Type B pancreatic cell (in vitro differentiated cells): Measurements from ENCODE around the gene MORN1. TPM values are rescaled to one million over a fixed set of nuclear protein-coding genes. Genes with fewer than 3 reads are reported as not detected.

Source experiments
- DNase-seq: peaks from one replicate; pipeline ENCODE4 v3.0.0; 2021; ENCODE audit warnings: mixed read lengths; ENCODE audit not compliant: unreplicated experiment; ENCODE audit errors: extremely low spot score
- H3K27ac Mint-ChIP-seq: 2 replicates; pipeline ENCODE4 v1.8.0; 2021; ENCODE audit warnings: mild to moderate bottlenecking, mixed read lengths
- H3K27me3 Mint-ChIP-seq: 2 replicates; pipeline ENCODE4 v1.8.0; 2021; ENCODE audit warnings: mixed read lengths
- H3K36me3 Mint-ChIP-seq: 2 replicates; pipeline ENCODE4 v1.8.0; 2021; ENCODE audit warnings: mixed read lengths
- H3K4me1 Mint-ChIP-seq: one replicate; pipeline ENCODE4 v1.8.0; 2021; ENCODE audit warnings: mixed read lengths; ENCODE audit not compliant: unreplicated experiment
- H3K4me3 Mint-ChIP-seq: 2 replicates; pipeline ENCODE4 v1.8.0; 2021; ENCODE audit warnings: mild to moderate bottlenecking, mixed read lengths
- H3K9me3 Mint-ChIP-seq: 2 replicates; pipeline ENCODE4 v1.8.0; 2021; ENCODE audit warnings: mixed read lengths
- total RNA-seq: library from RNA; stranded (reverse); gene quantifications from 2 replicates; pipeline ENCODE4 v1.2.1, GENCODE V29; 2021; ENCODE audit warnings: low replicate concordance
- TF ChIP-seq, protein P1 (sequence below): fragments of 200-600 bp; sonication (generic); conservative IDR thresholded peaks from 2 replicates; pipeline ENCODE4 v1.5.0; 2021; ENCODE audit warnings: antibody characterized with exemption, mild to moderate bottlenecking

Gene MORN1
- total RNA-seq, 1 donor from 2014 or later = 27.5 TPM

DNA sequence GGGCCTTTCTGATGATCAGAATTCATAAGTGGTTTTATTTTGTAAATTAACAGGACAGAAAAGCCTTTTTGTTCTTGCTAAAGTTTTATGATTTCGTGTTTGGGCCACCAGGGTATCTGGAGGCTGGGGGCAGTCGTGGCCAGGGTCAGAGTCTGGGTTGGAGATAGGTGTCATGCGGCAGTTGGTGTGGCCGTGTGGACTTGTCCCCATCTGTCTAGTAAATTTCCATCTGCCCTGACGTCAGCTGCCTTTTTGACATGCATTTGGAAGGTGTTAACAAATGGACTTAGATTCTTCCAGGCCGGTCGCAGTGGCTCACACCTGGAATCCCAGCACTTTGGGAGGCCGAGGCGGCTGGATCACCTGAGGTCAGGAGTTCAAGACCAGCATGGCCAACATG is 106.4 kb downstream of the MORN1 start:
- H3K9me3 Mint-ChIP-seq = no peaks in the 10 kb centered on the region
- peaks cover 7% of the 10 kb centered on the region for H3K4me1 Mint-ChIP-seq
- no peak for DNase-seq
- TF ChIP-seq, protein P1, sequence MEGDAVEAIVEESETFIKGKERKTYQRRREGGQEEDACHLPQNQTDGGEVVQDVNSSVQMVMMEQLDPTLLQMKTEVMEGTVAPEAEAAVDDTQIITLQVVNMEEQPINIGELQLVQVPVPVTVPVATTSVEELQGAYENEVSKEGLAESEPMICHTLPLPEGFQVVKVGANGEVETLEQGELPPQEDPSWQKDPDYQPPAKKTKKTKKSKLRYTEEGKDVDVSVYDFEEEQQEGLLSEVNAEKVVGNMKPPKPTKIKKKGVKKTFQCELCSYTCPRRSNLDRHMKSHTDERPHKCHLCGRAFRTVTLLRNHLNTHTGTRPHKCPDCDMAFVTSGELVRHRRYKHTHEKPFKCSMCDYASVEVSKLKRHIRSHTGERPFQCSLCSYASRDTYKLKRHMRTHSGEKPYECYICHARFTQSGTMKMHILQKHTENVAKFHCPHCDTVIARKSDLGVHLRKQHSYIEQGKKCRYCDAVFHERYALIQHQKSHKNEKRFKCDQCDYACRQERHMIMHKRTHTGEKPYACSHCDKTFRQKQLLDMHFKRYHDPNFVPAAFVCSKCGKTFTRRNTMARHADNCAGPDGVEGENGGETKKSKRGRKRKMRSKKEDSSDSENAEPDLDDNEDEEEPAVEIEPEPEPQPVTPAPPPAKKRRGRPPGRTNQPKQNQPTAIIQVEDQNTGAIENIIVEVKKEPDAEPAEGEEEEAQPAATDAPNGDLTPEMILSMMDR = peak; percentile 5
- no peak overlapping the region for H3K4me3 Mint-ChIP-seq
- H3K27ac Mint-ChIP-seq = peak overlapping the region; percentile 39
- H3K36me3 Mint-ChIP-seq = no peaks in the 10 kb centered on the region
- no peaks in the 10 kb centered on the region for H3K27me3 Mint-ChIP-seq

DNA sequence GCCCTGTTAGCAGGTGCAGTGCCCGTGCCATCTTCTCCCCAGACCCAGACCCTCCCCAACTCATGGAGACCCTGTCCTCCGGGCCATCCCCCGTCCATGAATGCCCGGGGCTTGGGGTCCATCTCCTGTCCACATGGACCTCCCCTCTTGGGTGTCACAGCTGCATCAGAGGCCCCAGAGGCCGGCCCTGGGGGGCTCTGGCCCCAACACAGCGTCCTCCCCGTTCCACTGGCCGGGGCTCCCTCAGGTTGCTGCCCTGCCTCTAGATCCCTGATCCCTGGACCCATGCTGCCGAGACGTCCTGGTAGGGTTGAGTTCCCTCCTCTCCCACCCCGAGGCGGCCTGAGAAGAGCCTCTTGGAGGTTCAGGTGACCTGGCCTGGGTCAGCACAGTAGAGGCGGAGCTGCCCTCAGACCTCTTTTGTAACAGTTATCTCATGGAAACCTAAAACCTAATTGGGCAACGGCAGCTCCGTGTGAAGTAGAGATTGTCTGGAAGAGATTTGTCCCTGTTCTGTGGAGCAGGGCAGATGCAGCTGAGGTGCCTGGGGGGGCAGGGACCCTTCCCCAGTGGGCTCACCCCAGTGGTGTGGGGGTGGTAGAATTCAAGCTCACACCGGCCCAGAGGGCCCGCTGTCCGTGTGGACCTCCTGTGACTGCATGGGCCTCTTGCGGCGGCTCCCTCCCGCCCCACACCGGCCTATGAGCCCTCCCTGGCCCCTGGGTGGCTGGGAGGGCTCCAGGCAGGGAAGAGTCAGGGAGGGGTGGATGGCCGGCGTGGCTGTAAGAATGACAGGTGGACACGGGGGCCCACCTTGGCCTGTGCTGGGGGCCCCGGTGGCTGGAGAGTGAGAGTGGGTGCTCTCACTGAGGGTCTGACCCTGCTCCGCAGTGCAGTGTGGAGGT is 107.1 kb downstream of the MORN1 start:
- peak overlapping the region; percentile 39 for H3K27ac Mint-ChIP-seq
- H3K4me3 Mint-ChIP-seq = no peak overlapping the region
- H3K27me3 Mint-ChIP-seq = no peaks in the 10 kb centered on the region
- TF ChIP-seq, protein P1 = no peak
- H3K9me3 Mint-ChIP-seq = no peaks in the 10 kb centered on the region
- H3K4me1 Mint-ChIP-seq = peaks cover 10% of the 10 kb centered on the region
- no peaks in the 10 kb centered on the region for H3K36me3 Mint-ChIP-seq
- no peak for DNase-seq

DNA sequence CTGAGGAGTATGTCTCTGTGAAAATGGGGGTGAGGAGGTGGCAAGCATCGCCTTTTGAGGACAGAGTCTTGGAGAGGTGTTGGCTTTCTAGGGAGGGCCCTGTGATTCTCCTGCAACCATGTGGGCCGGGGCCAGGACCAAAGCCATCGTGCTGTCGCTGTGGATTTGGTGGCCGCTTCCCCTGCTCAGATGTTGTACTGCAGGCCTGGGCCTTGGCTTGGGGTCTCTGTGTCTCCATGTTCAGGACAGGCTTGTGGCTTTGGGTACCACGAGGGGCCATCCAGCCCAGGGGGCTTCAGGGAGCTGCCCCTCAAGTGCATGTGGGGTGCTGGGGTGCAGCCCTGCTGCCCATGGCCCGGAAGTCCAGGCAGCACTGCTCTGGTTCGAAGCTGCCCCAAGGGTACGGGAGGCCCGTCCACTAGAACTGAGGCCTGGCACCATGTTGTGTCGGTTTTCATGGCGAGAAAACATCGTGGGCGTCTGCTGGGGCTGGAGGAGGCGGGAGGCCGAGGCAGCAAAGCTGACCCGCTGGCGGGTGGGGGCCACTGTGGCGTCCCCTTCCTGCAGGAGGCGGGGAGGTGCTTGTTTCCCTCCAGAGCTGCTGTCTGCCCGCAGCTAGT is 107.9 kb downstream of the MORN1 start:
- no peaks in the 10 kb centered on the region for H3K9me3 Mint-ChIP-seq
- H3K27ac Mint-ChIP-seq = no peak overlapping the region
- TF ChIP-seq, protein P1 = no peak
- H3K4me3 Mint-ChIP-seq = no peak overlapping the region
- H3K36me3 Mint-ChIP-seq = no peaks in the 10 kb centered on the region
- H3K27me3 Mint-ChIP-seq = no peaks in the 10 kb centered on the region
- H3K4me1 Mint-ChIP-seq = peaks cover 13% of the 10 kb centered on the region
- DNase-seq = no peak

DNA sequence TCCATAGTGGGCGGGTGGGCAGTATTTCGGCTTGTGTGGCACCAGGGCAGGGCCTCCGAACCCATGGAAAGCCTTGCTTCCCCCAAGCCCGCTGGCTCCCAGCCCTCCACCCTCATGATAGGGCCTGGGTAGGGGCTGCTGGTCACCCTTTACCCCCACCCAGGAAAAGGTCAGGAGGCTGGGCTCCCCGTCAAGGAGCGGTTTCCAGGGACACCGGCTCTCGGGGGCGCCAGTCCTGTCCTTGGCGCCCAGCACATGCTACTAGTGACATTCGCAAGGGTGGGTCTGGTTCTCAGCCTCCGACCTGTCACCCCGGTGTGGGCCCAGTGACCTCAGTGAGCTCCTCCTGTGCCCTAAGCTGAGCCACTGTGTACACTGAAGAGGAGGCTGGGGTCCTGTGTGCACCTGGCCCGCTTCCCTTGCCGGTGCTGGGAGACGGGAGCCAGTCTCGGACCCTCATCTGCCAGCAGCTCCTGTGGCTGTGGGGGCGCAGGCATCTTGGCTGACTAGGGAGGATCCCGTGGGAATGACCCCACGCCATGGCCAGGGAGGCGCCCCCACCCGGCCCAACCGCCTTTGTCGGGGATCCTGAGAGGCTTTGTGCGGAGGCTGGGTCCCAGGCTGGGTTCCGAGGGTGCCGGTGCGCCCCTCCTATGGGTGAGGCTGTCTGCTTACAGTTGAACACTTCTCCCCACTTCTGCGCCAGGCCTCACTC is 108.6 kb downstream of the MORN1 start:
- H3K4me3 Mint-ChIP-seq = no peak overlapping the region
- H3K27ac Mint-ChIP-seq = no peak overlapping the region
- H3K36me3 Mint-ChIP-seq = no peaks in the 10 kb centered on the region
- no peaks in the 10 kb centered on the region for H3K27me3 Mint-ChIP-seq
- DNase-seq = no peak
- TF ChIP-seq, protein P1 = no peak
- H3K9me3 Mint-ChIP-seq = no peaks in the 10 kb centered on the region
- peaks cover 13% of the 10 kb centered on the region for H3K4me1 Mint-ChIP-seq

DNA sequence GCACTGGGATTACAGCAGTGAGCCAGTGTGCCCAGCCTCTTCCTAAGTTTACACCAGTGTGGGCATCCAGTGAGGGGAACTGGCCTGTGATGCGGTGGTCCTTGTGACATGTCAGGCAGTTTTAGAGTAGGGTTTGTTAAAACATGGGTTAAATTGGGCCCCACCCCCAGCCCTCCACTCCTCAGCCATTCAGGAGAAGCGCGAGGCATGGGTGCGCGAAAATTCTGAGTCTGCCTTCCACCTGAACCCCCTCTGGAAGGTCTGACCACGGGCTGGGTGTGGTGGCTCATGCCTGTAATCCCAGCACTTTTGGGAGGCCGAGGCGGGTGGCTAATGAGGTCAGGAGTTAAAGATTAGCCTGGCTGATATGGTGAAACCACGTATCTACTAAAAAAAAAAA is 111.5 kb downstream of the MORN1 start:
- Mint-ChIP-seq H3K27me3 (no peaks in the 10 kb centered on the region), H3K36me3 (no peaks in the 10 kb centered on the region), H3K9me3 (no peaks in the 10 kb centered on the region), H3K27ac (peak overlapping the region; percentile 83), H3K4me3 (peak overlapping the region; percentile 68), H3K4me1 (peaks cover 28% of the 10 kb centered on the region)
- TF ChIP-seq, protein P1 = no peak
- no peak for DNase-seq
